Mesothelial cell of epicardium (in vitro differentiated cells): ENCODE data around the gene BAIAP2L1. TPM values are rescaled to one million over a fixed set of nuclear protein-coding genes. Genes with fewer than 3 reads are reported as not detected.

Experiments used
- DNase-seq, 2 experiments: peaks; one replicate each; pipeline ENCODE4 v3.0.0; 2021; ENCODE audit warnings: low spot score in 2 of 2; ENCODE audit not compliant: unreplicated experiment in 2 of 2
- H3K27ac Mint-ChIP-seq: 2 replicates; pipeline ENCODE4 v1.8.0; 2021; ENCODE audit warnings: mixed read lengths
- H3K27me3 Mint-ChIP-seq: 2 replicates; pipeline ENCODE4 v1.8.0; 2021; ENCODE audit warnings: low read depth, mixed read lengths
- H3K36me3 Mint-ChIP-seq: 2 replicates; pipeline ENCODE4 v1.8.0; 2021; ENCODE audit warnings: mixed read lengths
- H3K4me1 Mint-ChIP-seq: 2 replicates; pipeline ENCODE4 v1.8.0; 2021; ENCODE audit warnings: mixed read lengths
- H3K4me3 Mint-ChIP-seq: 2 replicates; pipeline ENCODE4 v1.8.0; 2021; ENCODE audit warnings: mild to moderate bottlenecking, moderate library complexity, mixed read lengths
- H3K9me3 Mint-ChIP-seq: 2 replicates; pipeline ENCODE4 v1.8.0; 2021; ENCODE audit warnings: mixed read lengths
- CTCF ChIP-seq: fragments of 200-600 bp; sonication (generic); IDR thresholded peaks from one replicate; pipeline ENCODE4 v1.5.0; 2021; ENCODE audit warnings: antibody characterized with exemption; ENCODE audit not compliant: unreplicated experiment
- total RNA-seq: library from RNA; stranded (reverse); gene quantifications from 3 replicates; pipeline ENCODE4 v1.2.1, GENCODE V29; 2021

The BAIAP2L1 gene
- total RNA-seq, 1 donor from 2014 or later: 27.2 TPM

GRCh38 chr7:98241674-98242241 lies 159.1 kb downstream of the BAIAP2L1 start:
- Mint-ChIP-seq H3K9me3 (no peaks in the 10 kb centered on the region), H3K36me3 (peaks cover 11% of the 10 kb centered on the region), H3K4me3 (no peak overlapping the region), H3K27me3 (no peaks in the 10 kb centered on the region), H3K27ac (no peak overlapping the region), H3K4me1 (no peaks in the 10 kb centered on the region)
- DNase-seq: no peak
- TF ChIP-seq CTCF: no peak

Other genes with a start within 250 kb of the BAIAP2L1 start
- gene BHLHA15, start 189.7 kb downstream of the BAIAP2L1 start, total RNA-seq: 0.57 to 1.0 TPM in 2 of 3 replicates, not detected in the other
- 35.7 to 38.0 TPM (median 37.0 TPM) in 3 replicates for gene TECPR1, start 148.9 kb downstream of the BAIAP2L1 start, total RNA-seq
- gene BRI3, start 119.4 kb downstream of the BAIAP2L1 start, total RNA-seq: 112 to 115 TPM (median 113 TPM) in 3 replicates
- 0.70 to 1.4 TPM (median 1.1 TPM) in 3 replicates for gene NPTX2, start 216.2 kb upstream of the BAIAP2L1 start, total RNA-seq